KMS-11 (cell line): ENCODE data around the gene IGHMBP2.

Experiments
- H2AFZ ChIP-seq: fragments of 200-600 bp; sonication (generic); 2 replicates; pipeline ENCODE4 v1.6.1; 2016; ENCODE audit warnings: antibody characterized with exemption, mixed run types, low read depth
- H3K27ac ChIP-seq: fragments of 200-600 bp; sonication (generic); 2 replicates; pipeline ENCODE4 v1.6.1; 2016; ENCODE audit warnings: mild to moderate bottlenecking, mixed run types
- H3K27me3 ChIP-seq: fragments of 200-600 bp; sonication (generic); 2 replicates; pipeline ENCODE4 v1.6.1; 2017; ENCODE audit warnings: mild to moderate bottlenecking, low read depth, mixed run types, moderate library complexity; ENCODE audit not compliant: insufficient read depth
- H3K36me3 ChIP-seq: fragments of 200-600 bp; sonication (generic); 2 replicates; pipeline ENCODE4 v1.6.1; 2017; ENCODE audit warnings: mild to moderate bottlenecking, mixed run types; ENCODE audit not compliant: insufficient read depth
- H3K4me1 ChIP-seq: fragments of 200-600 bp; sonication (generic); 2 replicates; pipeline ENCODE4 v1.6.1; 2016; ENCODE audit warnings: mild to moderate bottlenecking, low read depth, mixed run types; ENCODE audit not compliant: poor library complexity, severe bottlenecking
- H3K4me2 ChIP-seq: fragments of 200-600 bp; sonication (generic); 2 replicates; pipeline ENCODE4 v1.7.0; 2016; ENCODE audit warnings: mild to moderate bottlenecking, mixed run types
- H3K4me3 ChIP-seq: fragments of 200-600 bp; sonication (generic); IDR thresholded peaks from 2 replicates; pipeline ENCODE4 v1.6.1; 2017; ENCODE audit warnings: low read depth, low read length, mixed read lengths; ENCODE audit not compliant: insufficient read depth
- H3K79me2 ChIP-seq: fragments of 200-600 bp; sonication (generic); 2 replicates; pipeline ENCODE4 v1.6.1; 2016; ENCODE audit warnings: low read depth, mixed run types; ENCODE audit not compliant: insufficient read depth
- H3K9ac ChIP-seq: fragments of 200-600 bp; sonication (generic); 2 replicates; pipeline ENCODE4 v1.6.1; 2016; ENCODE audit warnings: mild to moderate bottlenecking, mixed run types
- H4K20me1 ChIP-seq: fragments of 200-600 bp; sonication (generic); 2 replicates; pipeline ENCODE4 v1.6.1; 2016; ENCODE audit warnings: mild to moderate bottlenecking, mixed run types; ENCODE audit not compliant: insufficient read depth
- TF ChIP-seq, protein P1 (sequence below): fragments of 200-600 bp; sonication (generic); conservative IDR thresholded peaks from 2 replicates; pipeline ENCODE4 v1.6.1; 2017; ENCODE audit warnings: low read depth, mild to moderate bottlenecking, antibody characterized with exemption, low read length, moderate library complexity, mixed read lengths

IGHMBP2 gene

DNA sequence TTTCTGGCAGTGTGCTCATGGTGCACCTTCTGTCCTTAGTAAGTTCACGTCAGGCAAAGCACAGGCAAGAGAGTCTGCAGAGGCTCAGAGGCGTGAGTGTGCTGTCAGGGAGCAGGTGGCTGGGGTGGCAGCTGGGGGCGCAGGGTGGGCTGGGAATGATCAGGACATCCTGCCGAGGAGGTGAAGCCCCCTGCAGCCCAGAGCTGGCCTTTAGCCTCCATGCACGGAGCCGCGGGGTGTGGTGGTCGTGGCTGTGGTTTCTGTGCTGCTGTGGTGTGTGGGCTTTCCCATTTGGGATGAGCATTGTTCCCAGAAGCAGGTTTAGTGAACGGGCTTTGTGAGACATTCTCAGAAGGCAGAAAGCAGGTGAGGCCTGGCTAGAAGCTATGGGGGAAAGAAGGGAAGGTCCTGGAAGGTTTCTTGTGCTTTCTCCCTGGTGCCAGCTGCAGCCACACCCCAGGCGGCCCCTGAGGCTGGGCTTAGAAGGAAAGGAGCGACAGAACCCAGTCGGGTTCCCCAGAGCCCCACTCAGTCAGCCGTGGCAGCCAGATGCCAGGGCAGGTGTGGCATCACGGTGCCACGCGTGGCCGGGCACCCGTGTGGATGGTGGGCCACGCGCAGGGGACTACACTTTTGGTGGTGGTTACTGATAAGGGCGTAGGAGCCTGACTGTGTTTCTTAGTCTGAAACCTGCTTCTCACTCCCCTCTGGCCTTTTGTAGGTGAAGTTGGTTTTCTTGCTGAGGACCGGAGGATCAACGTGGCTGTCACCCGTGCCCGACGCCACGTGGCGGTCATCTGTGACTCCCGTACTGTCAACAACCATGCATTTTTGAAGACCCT is 32.0 kb downstream of the IGHMBP2 start:
- no peaks in the 10 kb centered on the region for H3K27me3 ChIP-seq
- H4K20me1 ChIP-seq = no peaks in the 10 kb centered on the region
- TF ChIP-seq, protein P1, sequence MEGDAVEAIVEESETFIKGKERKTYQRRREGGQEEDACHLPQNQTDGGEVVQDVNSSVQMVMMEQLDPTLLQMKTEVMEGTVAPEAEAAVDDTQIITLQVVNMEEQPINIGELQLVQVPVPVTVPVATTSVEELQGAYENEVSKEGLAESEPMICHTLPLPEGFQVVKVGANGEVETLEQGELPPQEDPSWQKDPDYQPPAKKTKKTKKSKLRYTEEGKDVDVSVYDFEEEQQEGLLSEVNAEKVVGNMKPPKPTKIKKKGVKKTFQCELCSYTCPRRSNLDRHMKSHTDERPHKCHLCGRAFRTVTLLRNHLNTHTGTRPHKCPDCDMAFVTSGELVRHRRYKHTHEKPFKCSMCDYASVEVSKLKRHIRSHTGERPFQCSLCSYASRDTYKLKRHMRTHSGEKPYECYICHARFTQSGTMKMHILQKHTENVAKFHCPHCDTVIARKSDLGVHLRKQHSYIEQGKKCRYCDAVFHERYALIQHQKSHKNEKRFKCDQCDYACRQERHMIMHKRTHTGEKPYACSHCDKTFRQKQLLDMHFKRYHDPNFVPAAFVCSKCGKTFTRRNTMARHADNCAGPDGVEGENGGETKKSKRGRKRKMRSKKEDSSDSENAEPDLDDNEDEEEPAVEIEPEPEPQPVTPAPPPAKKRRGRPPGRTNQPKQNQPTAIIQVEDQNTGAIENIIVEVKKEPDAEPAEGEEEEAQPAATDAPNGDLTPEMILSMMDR = no peak
- H3K4me1 ChIP-seq = no peaks in the 10 kb centered on the region
- H3K79me2 ChIP-seq = no peaks in the 10 kb centered on the region
- no peak overlapping the region for H3K4me2 ChIP-seq
- H3K36me3 ChIP-seq = no peaks in the 10 kb centered on the region; the same call in 1 of the 2 replicates
- no peak overlapping the region for H3K4me3 ChIP-seq
- H2AFZ ChIP-seq = no peak overlapping the region
- H3K9ac ChIP-seq = no peak overlapping the region
- no peak overlapping the region for H3K27ac ChIP-seq

GRCh38 chr11:68936358-68936636 is 32.6 kb downstream of the IGHMBP2 start:
- no peak overlapping the region for H3K27ac ChIP-seq
- H3K27me3 ChIP-seq = no peaks in the 10 kb centered on the region
- H4K20me1 ChIP-seq = no peaks in the 10 kb centered on the region
- no peaks in the 10 kb centered on the region; the same call in 1 of the 2 replicates for H3K36me3 ChIP-seq
- TF ChIP-seq, protein P1 = no peak
- no peaks in the 10 kb centered on the region for H3K4me1 ChIP-seq
- H3K9ac ChIP-seq = no peak overlapping the region
- no peak overlapping the region for H3K4me3 ChIP-seq
- H3K79me2 ChIP-seq = no peaks in the 10 kb centered on the region
- H2AFZ ChIP-seq = no peak overlapping the region
- no peak overlapping the region for H3K4me2 ChIP-seq

GRCh38 chr11:68936676-68937620 is 33.3 kb downstream of the IGHMBP2 start:
- Histone ChIP-seq H3K9ac (no peak overlapping the region), H3K27me3 (no peaks in the 10 kb centered on the region), H3K27ac (no peak overlapping the region), H3K4me1 (no peaks in the 10 kb centered on the region), H3K79me2 (no peaks in the 10 kb centered on the region), H4K20me1 (no peaks in the 10 kb centered on the region), H3K4me3 (no peak overlapping the region), H3K36me3 (no peaks in the 10 kb centered on the region; the same call in 1 of the 2 replicates), H3K4me2 (no peak overlapping the region), H2AFZ (no peak overlapping the region)
- TF ChIP-seq, protein P1 = no peak

- Histone ChIP-seq H3K4me2 (no peak overlapping the region), H3K9ac (no peak overlapping the region), H4K20me1 (no peaks in the 10 kb centered on the region), H3K4me3 (no peak overlapping the region), H3K4me1 (no peaks in the 10 kb centered on the region), H3K27ac (no peak overlapping the region), H3K27me3 (no peaks in the 10 kb centered on the region), H2AFZ (no peak overlapping the region), H3K36me3 (no peaks in the 10 kb centered on the region; the same call in 1 of the 2 replicates), H3K79me2 (no peaks in the 10 kb centered on the region)
- TF ChIP-seq, protein P1 = no peak
Measured at GRCh38 chr11:68938088-68938487, 34.4 kb downstream of the IGHMBP2 start.
